K562 (cell line): ENCODE results near the gene GABRR1. TPM values are rescaled to one million over a fixed set of nuclear protein-coding genes. Genes with fewer than 3 reads are reported as not detected.

ENCODE experiments used
- ATAC-seq: fragments of 200-7000 bp; cut with Tn5 transposase; 3 replicates; pipeline ENCODE4 v1.9.1; 2020; ENCODE audit warnings: moderate library complexity
- BruUV-seq: library from RNA; stranded (reverse); fragments of 400-500 nt; replicated peaks from 2 replicates; lab custom pipeline; 2021; lab: Mats Ljungman, UMichigan
- CTCF ChIA-PET: fragments of 300-600 bp; formaldehyde crosslinking; extraction: SDS; loops from one replicate; lab custom pipeline; 2021; ENCODE audit warnings: low intra/inter-chr PET ratio; lab: Yijun Ruan, JAX
- POLR2A ChIA-PET: fragments of 300-600, 350-650 bp; sonication (Branson Sonifier 250); formaldehyde crosslinking; extraction: SDS; loops from one replicate; lab custom pipeline; 2021; ENCODE audit warnings: antibody characterized with exemption, inconsistent platforms; lab: Yijun Ruan, JAX
- DNase-seq, 4 experiments: peaks; one replicate each; pipeline versions ENCODE4 v3.0.0 to v3.0.0-alpha.2; 2011 to 2018; ENCODE audit warnings: low spot score in 3 of 4, mixed read lengths in 3 of 4; ENCODE audit errors: extremely low read depth in 1 of 4
- FAIRE-seq: peaks from 2 replicates; lab custom pipeline; 2011; peaks lifted over from hg19 to GRCh38; lab: Jason Lieb, UNC
- H2AFZ ChIP-seq: 2 replicates; pipeline ENCODE4 v1.6.0; 2011; ENCODE audit warnings: low read depth, low read length, control low read depth, inconsistent platforms
- H3K27ac ChIP-seq: fragments of 200-600 bp; 3 replicates; pipeline ENCODE4 v1.8.0; 2011; ENCODE audit warnings: low read depth, mild to moderate bottlenecking, control low read depth, inconsistent platforms, low read length, moderate library complexity, mixed read lengths; ENCODE audit errors: extremely low read depth
- H3K27me3 ChIP-seq, 2 experiments: fragments of 300-600 bp in 1 of 2; 2 replicates in 1 of 2; 3 replicates in 1 of 2; pipeline versions ENCODE4 v1.6.0 to v1.8.0; 2011; ENCODE audit warnings: inconsistent platforms in 2 of 2, low read length in 2 of 2, mild to moderate bottlenecking in 1 of 2, mixed read lengths in 1 of 2, moderate library complexity in 1 of 2; ENCODE audit not compliant: control insufficient read depth in 2 of 2, insufficient read depth in 2 of 2
- H3K36me3 ChIP-seq: fragments of 300-600 bp; 3 replicates; pipeline ENCODE4 v1.8.0; 2011; ENCODE audit warnings: mild to moderate bottlenecking, low read length, inconsistent platforms; ENCODE audit not compliant: control insufficient read depth, insufficient read depth
- H3K4me1 ChIP-seq, 2 experiments: fragments of 200-600 bp in 1 of 2; replicated peaks in 1 of 2; 2 replicates in 1 of 2; 3 replicates in 1 of 2; pipeline versions ENCODE4 v1.5.1 to v1.8.0; 2011; ENCODE audit warnings: inconsistent platforms in 2 of 2, low read length in 2 of 2, mild to moderate bottlenecking in 1 of 2, mixed read lengths in 1 of 2, moderate library complexity in 1 of 2; ENCODE audit not compliant: control insufficient read depth in 2 of 2, insufficient read depth in 2 of 2
- H3K4me2 ChIP-seq: 2 replicates; pipeline ENCODE4 v1.6.1; 2011; ENCODE audit warnings: low read length, control low read depth, inconsistent platforms, mixed read lengths; ENCODE audit not compliant: insufficient read depth
- H3K4me3 ChIP-seq: fragments of 200-600 bp; sonication (generic), shearing (Covaris generic); 2 replicates; pipeline ENCODE4 v1.5.1; 2016; ENCODE audit warnings: control low read depth, inconsistent platforms
- H3K79me2 ChIP-seq: fragments of 200-600 bp; 3 replicates; pipeline ENCODE4 v1.8.0; 2011; ENCODE audit warnings: low read length, inconsistent platforms; ENCODE audit not compliant: control insufficient read depth, insufficient read depth
- H3K9ac ChIP-seq, 2 experiments: 2 replicates each; pipeline versions ENCODE4 v1.6.0 to v1.6.1; 2011; ENCODE audit warnings: low read depth in 2 of 2, low read length in 2 of 2, control low read depth in 1 of 2, inconsistent platforms in 1 of 2, mild to moderate bottlenecking in 1 of 2, mixed read lengths in 1 of 2; ENCODE audit not compliant: insufficient read depth in 1 of 2
- H3K9me1 ChIP-seq: one replicate; pipeline ENCODE4 v1.6.0; 2011; ENCODE audit warnings: inconsistent platforms, mild to moderate bottlenecking, low read length, moderate library complexity; ENCODE audit not compliant: control insufficient read depth, insufficient read depth
- H3K9me3 ChIP-seq: replicated peaks from 2 replicates; pipeline ENCODE4 v1.5.1; 2011; ENCODE audit warnings: low read depth, low read length, inconsistent platforms; ENCODE audit not compliant: control insufficient read depth, insufficient read depth
- H4K20me1 ChIP-seq: replicated peaks from 2 replicates; pipeline ENCODE4 v1.6.1; 2011; ENCODE audit warnings: low read length, inconsistent platforms, mixed read lengths; ENCODE audit not compliant: control insufficient read depth, insufficient read depth
- CTBP1 ChIP-seq: fragments of 450-650 bp; IDR thresholded peaks from 2 replicates; pipeline ENCODE4 v1.6.1; 2016; ENCODE audit warnings: borderline replicate concordance
- ETS2 ChIP-seq: IDR thresholded peaks from 2 replicates; pipeline ENCODE4 v1.6.1; 2016; ENCODE audit warnings: borderline replicate concordance, missing genetic modification characterization, mild to moderate bottlenecking, moderate library complexity, missing compliant biosample characterization; ENCODE audit not compliant: poor library complexity, severe bottlenecking
- FIP1L1 ChIP-seq: fragments of 200-400 bp; formaldehyde crosslinking; IDR thresholded peaks from 2 replicates; pipeline ENCODE4 v1.6.1; 2018; ENCODE audit warnings: mild to moderate bottlenecking, low read depth, low read length; ENCODE audit not compliant: poor library complexity, severe bottlenecking
- GTF2A2 ChIP-seq: IDR thresholded peaks from 2 replicates; pipeline ENCODE4 v1.6.1; 2016; ENCODE audit warnings: mild to moderate bottlenecking, missing genetic modification characterization, missing compliant biosample characterization
- HLTF ChIP-seq: fragments of 450-650 bp; IDR thresholded peaks from 2 replicates; pipeline ENCODE4 v1.6.1; 2016
- NFIX ChIP-seq: fragments of 250-450 bp; sonication (Bioruptor Pico); IDR thresholded peaks from 2 replicates; pipeline ENCODE4 v1.4.0; 2020; ENCODE audit warnings: low read depth, mild to moderate bottlenecking, moderate library complexity
- PCBP1 ChIP-seq: fragments of 200-400 bp; formaldehyde crosslinking; IDR thresholded peaks from 2 replicates; pipeline ENCODE4 v1.6.1; 2018; ENCODE audit warnings: mild to moderate bottlenecking, low read depth, low read length; ENCODE audit not compliant: poor library complexity, severe bottlenecking
- RBM15 ChIP-seq: fragments of 200-400 bp; formaldehyde crosslinking; IDR thresholded peaks from 2 replicates; pipeline ENCODE4 v1.6.1; 2018; ENCODE audit warnings: mild to moderate bottlenecking, low read length, moderate library complexity; ENCODE audit not compliant: insufficient read depth
- RBM34 ChIP-seq: fragments of 200-400 bp; formaldehyde crosslinking; IDR thresholded peaks from 2 replicates; pipeline ENCODE4 v1.6.1; 2018; ENCODE audit warnings: low read length, borderline replicate concordance; ENCODE audit not compliant: insufficient read depth
- RBM39 ChIP-seq: fragments of 200-400 bp; formaldehyde crosslinking; optimal IDR thresholded peaks from 2 replicates; pipeline ENCODE3; 2018; ENCODE audit warnings: low read depth, low read length
- ZC3H4 ChIP-seq: sonication (generic); formaldehyde crosslinking; IDR thresholded peaks from 2 replicates; pipeline ENCODE4 v1.9.0; 2021; ENCODE audit warnings: missing genetic modification reagents, borderline replicate concordance
- ZNF41 ChIP-seq: fragments of 250-450 bp; sonication (Bioruptor Pico); conservative IDR thresholded peaks from 2 replicates; pipeline ENCODE4 v1.4.0; 2020; ENCODE audit warnings: mild to moderate bottlenecking
- in situ Hi-C: fragments of 300-500 bp; cut with MboI; formaldehyde crosslinking; loops from 4 replicates; pipeline ENCODE4 v1.15.0; 2018; ENCODE audit warnings: inconsistent platforms, mixed read lengths
- intact Hi-C: fragments of 100-400 bp; cut with micrococcal nuclease; formaldehyde crosslinking; loops from 2 replicates; pipeline ENCODE4 v1.14.2; 2022
- polyA plus RNA-seq, 8 experiments: library from polyadenylated mRNA; depleted of rRNA in 4 of 8; stranded (reverse) in 5 of 8; unstranded in 3 of 8; fragments of >200 nt; fragmentation: Nextera tagmentation in 2 of 8; fragmentation: Illumina TruSeq in 1 of 8; extraction: Ambion mirVana in 2 of 8; extraction: Trizol in 1 of 8; gene quantifications; 2 replicates each; pipeline versions ENCODE4 v1.2.1 to v1.2.3, GENCODE V29; 2011 to 2014; ENCODE audit warnings: inconsistent platforms in 1 of 8, missing spikeins in 1 of 8
- total RNA-seq, 7 experiments: library from RNA; depleted of rRNA in 6 of 7; stranded (reverse); fragments of >200 nt in 6 of 7; fragmentation: Illumina TruSeq in 2 of 7; extraction: Trizol in 2 of 7; gene quantifications; 2 replicates each; pipeline versions ENCODE4 v1.2.1 to v1.2.3, GENCODE V29; 2011 to 2021; ENCODE audit warnings: low replicate concordance in 1 of 7

GABRR1 gene
- total and polyA plus RNA-seq, 9 of the 15 experiments (the other 6 are each of a cell fraction or from before 2014, with no cell fraction given): not detected

- Histone ChIP-seq H3K4me2 (no peak overlapping the region), H3K9me1 (no peaks in the 10 kb centered on the region), H3K4me1 (no peaks in the 10 kb centered on the region; a peak in 1 of 5 replicates), H3K36me3 (no peaks in the 10 kb centered on the region), H2AFZ (no peak overlapping the region), H3K9ac (no peak overlapping the region), H3K27ac (no peak overlapping the region), H3K4me3 (no peak overlapping the region), H3K27me3 (peaks cover 10 to 12% of the 10 kb centered on the region in 2 experiments; a peak in 3 of 5 replicates), H4K20me1 (no peaks in the 10 kb centered on the region), H3K79me2 (no peaks in the 10 kb centered on the region), H3K9me3 (no peaks in the 10 kb centered on the region)
- in situ Hi-C loops (no loop called here), intact Hi-C loops (no loop called here)
- POLR2A ChIA-PET: no interaction called here
- BruUV-seq: no TSS peak
- TF ChIP-seq CTBP1 (no peak), FIP1L1 (no peak), RBM34 (no peak), GTF2A2 (tag) (no peak), ZNF41 (CRISPR knock-in tag) (no peak), PCBP1 (no peak), RBM39 (no peak), RBM15 (no peak), ETS2 (no peak), ZC3H4 (CRISPR knock-in tag) (no peak), HLTF (no peak), NFIX (CRISPR knock-in tag) (no peak)
- FAIRE-seq: no peak
- CTCF ChIA-PET: no interaction called here
- no peak for DNase-seq
- no peak for ATAC-seq
These were observed 3.0 kb downstream of the GABRR1 start for GRCh38 chr6:89214197-89214596.
